Measurements from ENCODE around the gene UBL4A. TPM values are rescaled to one million over a fixed set of nuclear protein-coding genes. Genes with fewer than 3 reads are reported as not detected.

UBL4A gene
- polyA plus RNA-seq, 2 of the 4 experiments (the other 2 are of a cell fraction): 26.4 to 37.7 TPM

DNA sequence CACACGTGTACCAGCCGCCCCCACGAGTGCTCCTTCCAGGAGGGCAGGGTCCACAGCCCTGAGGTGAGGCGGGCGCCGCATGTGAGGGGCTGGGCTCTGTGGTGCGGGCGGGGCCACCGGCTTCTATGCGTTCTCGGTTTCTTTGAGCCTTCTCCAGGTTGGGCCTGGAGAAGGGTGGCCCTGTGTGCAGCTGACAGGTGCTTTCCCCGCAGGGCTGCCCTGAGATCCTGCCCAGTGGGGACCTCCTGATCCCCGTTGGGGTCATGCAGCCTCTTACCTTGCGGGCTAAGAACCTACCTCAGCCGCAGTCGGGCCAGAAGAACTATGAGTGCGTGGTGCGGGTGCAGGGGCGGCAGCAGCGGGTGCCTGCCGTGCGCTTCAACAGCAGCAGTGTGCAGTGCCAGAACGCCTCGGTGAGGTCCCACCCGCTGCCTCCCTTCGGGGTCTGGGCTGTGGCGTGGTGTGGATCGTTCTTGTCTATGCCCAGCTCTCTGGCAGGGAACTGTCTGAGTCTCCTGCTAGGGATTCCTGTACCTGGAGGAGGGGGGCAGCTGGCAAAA lies 21.5 kb downstream of the UBL4A start:
- no peaks in the 10 kb centered on the region for H3K9me3 ChIP-seq
- no peak for FAIRE-seq
- H3K27ac ChIP-seq: no peak overlapping the region
- no peak overlapping the region for H3K4me3 ChIP-seq
- no peak for TF ChIP-seq POLR2AphosphoS2 (conservative IDR thresholded peaks at IDR 0.05; ENCODE audit: low read length)
- no peak for TF ChIP-seq POLR2A (IDR thresholded peaks at IDR 0.05; ENCODE audit: low read length)
- TF ChIP-seq, protein P1, sequence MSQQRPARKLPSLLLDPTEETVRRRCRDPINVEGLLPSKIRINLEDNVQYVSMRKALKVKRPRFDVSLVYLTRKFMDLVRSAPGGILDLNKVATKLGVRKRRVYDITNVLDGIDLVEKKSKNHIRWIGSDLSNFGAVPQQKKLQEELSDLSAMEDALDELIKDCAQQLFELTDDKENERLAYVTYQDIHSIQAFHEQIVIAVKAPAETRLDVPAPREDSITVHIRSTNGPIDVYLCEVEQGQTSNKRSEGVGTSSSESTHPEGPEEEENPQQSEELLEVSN (IDR thresholded peaks at IDR 0.05; ENCODE audit: borderline replicate concordance, low read depth): no peak
- TF ChIP-seq RFX5 (IDR thresholded peaks at IDR 0.05): no peak
- TF ChIP-seq TFCP2L1 (CRISPR knock-in tag; IDR thresholded peaks at IDR 0.05): no peak
- no peak for TF ChIP-seq HOXB13 (CRISPR knock-in tag; IDR thresholded peaks at IDR 0.05; ENCODE audit: low read depth)
- TF ChIP-seq HOXA7 (CRISPR knock-in tag; IDR thresholded peaks at IDR 0.05): no peak
- no peak for TF ChIP-seq RCOR1 (IDR thresholded peaks at IDR 0.05; ENCODE audit: low read depth, low read length)
- TF ChIP-seq MYC (IDR thresholded peaks at IDR 0.05; ENCODE audit: borderline replicate concordance, low read length): no peak
- no peak for TF ChIP-seq EHF (CRISPR knock-in tag; IDR thresholded peaks at IDR 0.05)
- no peaks in the 10 kb centered on the region for H3K4me1 ChIP-seq
- ATAC-seq: no peak
- no peak overlapping the region for H3K4me2 ChIP-seq
- CTCF ChIA-PET: no interaction called here
- WGBS (ENCODE audit: missing lambda C conversion rate): 95% methylated on average over 12 of the region's 28 CpGs
- DNase-seq (ENCODE audit: low read depth in 1 of 2, low spot score in 1 of 2): no peak
- POLR2A ChIA-PET: no interaction called here

DNA sequence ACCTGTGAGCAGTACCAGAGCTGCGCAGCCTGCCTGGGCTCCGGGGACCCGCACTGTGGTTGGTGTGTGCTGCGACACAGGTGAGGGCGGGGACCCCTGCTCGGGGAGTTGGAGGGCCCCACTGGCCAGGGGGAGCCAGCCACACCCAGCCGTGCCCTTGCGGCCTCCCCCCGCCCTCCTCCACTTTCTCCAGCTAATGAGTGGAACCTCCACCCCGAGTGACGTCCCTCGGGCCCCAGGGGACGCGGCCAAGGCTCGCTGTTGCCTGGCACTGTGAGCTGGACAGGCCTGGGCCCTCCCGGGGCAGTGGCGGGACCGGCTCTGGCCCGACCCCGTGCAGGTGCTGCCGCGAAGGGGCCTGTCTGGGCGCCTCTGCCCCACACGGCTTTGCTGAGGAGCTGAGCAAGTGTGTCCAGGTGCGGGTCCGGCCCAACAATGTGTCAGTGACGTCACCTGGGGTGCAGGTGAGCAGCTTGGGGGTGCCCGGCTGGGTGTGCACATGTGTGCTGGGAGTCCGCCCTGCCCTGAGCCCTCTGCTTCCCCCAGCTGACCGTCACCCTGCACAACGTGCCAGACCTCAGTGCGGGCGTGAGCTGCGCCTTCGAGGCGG lies 22.7 kb downstream of the UBL4A start:
- Histone ChIP-seq H3K4me1 (peaks cover 7% of the 10 kb centered on the region), H3K4me3 (no peak overlapping the region), H3K27ac (no peak overlapping the region), H3K4me2 (no peak overlapping the region), H3K9me3 (no peaks in the 10 kb centered on the region)
- ATAC-seq: no peak
- FAIRE-seq: no peak
- POLR2A ChIA-PET: no interaction called here
- CTCF ChIA-PET: no interaction called here
- 93% methylated on average over 3 of the region's 36 CpGs for WGBS (ENCODE audit: missing lambda C conversion rate)
- TF ChIP-seq FOXS1 (CRISPR knock-in tag; IDR thresholded peaks at IDR 0.05) (no peak), RNF2 (IDR thresholded peaks at IDR 0.05; ENCODE audit: borderline replicate concordance, low read depth) (no peak), CBX8 (IDR thresholded peaks at IDR 0.05) (no peak), ZC3H11A (IDR thresholded peaks at IDR 0.05) (no peak), EP300 (IDR thresholded peaks at IDR 0.05) (no peak), ZNF302 (CRISPR knock-in tag; IDR thresholded peaks at IDR 0.05) (no peak), MAFK (IDR thresholded peaks at IDR 0.05; ENCODE audit: partially characterized antibody) (no peak), HDAC2 (IDR thresholded peaks at IDR 0.05) (no peak), POLR2AphosphoS2 (conservative IDR thresholded peaks at IDR 0.05; ENCODE audit: low read length) (no peak), CEBPB (IDR thresholded peaks at IDR 0.05) (no peak), EHMT2 (IDR thresholded peaks at IDR 0.05; ENCODE audit: low read depth) (no peak), CBX2 (IDR thresholded peaks at IDR 0.05; ENCODE audit: borderline replicate concordance, low read depth) (no peak), MYC (IDR thresholded peaks at IDR 0.05; ENCODE audit: borderline replicate concordance, low read length) (no peak), HOXB13 (CRISPR knock-in tag; IDR thresholded peaks at IDR 0.05; ENCODE audit: low read depth) (no peak), CHD4 (IDR thresholded peaks at IDR 0.05; ENCODE audit: borderline replicate concordance) (no peak), ZFP36 (IDR thresholded peaks at IDR 0.05; ENCODE audit: borderline replicate concordance, partially characterized antibody) (no peak)
- TF ChIP-seq, protein P2, sequence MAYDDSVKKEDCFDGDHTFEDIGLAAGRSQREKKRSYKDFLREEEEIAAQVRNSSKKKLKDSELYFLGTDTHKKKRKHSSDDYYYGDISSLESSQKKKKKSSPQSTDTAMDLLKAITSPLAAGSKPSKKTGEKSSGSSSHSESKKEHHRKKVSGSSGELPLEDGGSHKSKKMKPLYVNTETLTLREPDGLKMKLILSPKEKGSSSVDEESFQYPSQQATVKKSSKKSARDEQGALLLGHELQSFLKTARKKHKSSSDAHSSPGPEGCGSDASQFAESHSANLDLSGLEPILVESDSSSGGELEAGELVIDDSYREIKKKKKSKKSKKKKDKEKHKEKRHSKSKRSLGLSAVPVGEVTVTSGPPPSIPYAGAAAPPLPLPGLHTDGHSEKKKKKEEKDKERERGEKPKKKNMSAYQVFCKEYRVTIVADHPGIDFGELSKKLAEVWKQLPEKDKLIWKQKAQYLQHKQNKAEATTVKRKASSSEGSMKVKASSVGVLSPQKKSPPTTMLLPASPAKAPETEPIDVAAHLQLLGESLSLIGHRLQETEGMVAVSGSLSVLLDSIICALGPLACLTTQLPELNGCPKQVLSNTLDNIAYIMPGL (CRISPR knock-in tag; IDR thresholded peaks at IDR 0.05; ENCODE audit: borderline replicate concordance): no peak
- TF ChIP-seq, protein P3, sequence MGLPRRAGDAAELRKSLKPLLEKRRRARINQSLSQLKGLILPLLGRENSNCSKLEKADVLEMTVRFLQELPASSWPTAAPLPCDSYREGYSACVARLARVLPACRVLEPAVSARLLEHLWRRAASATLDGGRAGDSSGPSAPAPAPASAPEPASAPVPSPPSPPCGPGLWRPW (IDR thresholded peaks at IDR 0.05): no peak
- TF ChIP-seq, protein P1 (IDR thresholded peaks at IDR 0.05; ENCODE audit: borderline replicate concordance, low read depth): no peak
- DNase-seq (ENCODE audit: low read depth in 1 of 2, low spot score in 1 of 2): no peak

Data from A549 (cell line).